Stimulated activated CD4-positive, alpha-beta T cell treated with anti-CD3 and anti-CD28 coated beads, Interleukin-12 subunit alpha, Interleukin-12 subunit beta, amount 100 ng/mL, for 24 hours (primary cell): Measurements from ENCODE around the gene SWT1.
"Not testable (repeated sequence)": the region's sequence is repeated elsewhere in the genome, so short reads cannot be mapped to it uniquely, and the experiment has no call there.

ENCODE experiments used
- DNase-seq, 2 experiments: peaks; one replicate each; pipeline ENCODE4 v3.0.0-alpha.2; 2020; ENCODE audit warnings: low read depth in 2 of 2

Gene SWT1

DNA sequence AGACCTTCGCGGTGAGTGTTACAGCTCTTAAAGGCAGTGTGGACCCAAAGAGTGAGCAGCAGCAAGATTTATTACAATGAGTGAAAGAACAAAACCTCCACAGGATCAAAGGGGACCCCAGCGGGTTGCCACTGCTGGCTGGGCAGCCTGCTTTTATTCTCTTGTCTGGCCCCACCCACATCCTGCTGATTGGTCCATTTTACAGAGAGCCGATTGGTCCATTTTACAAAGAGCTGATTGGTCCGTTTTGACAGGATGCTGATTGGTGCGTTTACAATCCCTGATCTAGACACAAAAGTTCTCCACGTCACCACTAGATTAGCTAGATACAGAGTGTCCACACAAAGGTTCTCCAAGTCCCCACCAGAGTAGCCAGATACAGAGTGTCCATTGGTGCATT lies 164.1 kb downstream of the SWT1 start:
- not testable (repeated sequence) for DNase-seq

DNA sequence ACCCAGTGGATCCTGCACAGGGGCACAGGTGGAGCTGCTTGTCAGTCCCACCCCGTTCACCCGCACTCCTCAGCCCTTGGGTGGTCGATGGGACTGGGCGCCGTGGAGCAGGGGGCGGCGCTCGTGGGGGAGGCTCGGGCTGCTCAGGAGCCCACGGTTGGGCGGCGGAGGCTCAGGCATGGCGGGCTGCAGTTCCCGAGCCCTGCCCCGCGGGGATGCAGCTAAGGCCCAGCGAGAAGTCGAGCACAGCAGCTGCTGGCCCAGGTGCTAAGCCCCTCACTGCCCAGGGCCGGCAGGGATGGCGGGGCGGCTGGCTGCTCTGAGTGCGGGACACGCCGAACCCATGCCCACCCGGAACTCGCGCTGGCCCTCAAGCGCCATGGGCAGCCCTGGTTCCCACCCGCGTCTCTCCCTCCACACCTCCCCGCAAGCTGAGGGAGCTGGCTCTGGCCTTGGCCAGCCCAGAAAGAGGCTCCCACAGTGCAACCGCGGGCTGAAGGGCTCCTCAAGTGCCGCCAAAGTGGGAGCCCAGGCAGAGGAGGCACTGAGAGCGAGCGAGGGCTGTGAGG lies 164.8 kb downstream of the SWT1 start:
- not testable (repeated sequence) for DNase-seq

DNA sequence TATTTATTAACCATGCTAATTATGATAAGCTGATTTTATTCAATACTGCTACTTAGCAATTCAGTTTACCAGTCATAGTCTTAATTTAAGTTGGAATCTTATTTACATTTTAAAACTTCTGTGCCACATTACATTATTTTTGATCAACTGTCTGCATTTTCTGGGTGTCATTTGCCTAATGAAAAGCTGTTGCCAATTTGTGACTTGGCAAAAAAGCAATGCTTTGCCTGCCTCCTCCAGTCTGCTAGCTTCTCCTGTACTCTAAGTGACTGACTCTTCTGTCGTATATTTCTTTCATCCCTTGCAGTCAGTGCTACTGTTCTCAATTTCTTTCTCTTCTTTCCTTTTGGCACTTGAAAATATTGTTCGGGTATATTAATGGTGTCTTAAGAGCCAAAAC lies 165.7 kb downstream of the SWT1 start:
- no peak for DNase-seq

DNA sequence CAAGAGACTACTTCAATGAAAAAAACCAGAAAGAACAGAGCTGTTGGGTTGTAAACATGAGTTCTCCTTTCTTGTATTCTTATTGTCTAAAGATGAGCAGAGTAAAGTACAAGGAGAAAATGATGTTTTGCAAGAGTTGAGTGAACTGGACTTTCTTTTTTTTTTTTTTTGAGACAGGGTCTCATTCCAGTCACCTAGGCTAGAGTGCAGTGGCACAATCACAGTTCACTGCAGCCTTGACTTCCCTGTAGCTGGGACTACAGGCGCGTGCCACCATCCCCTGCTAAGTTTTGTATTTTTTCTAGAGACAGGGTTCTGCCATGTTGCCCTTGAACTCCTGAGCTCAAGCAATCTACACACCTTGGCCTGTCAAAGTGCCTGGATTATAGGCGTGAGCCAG lies 167.2 kb downstream of the SWT1 start:
- DNase-seq: no peak

DNA sequence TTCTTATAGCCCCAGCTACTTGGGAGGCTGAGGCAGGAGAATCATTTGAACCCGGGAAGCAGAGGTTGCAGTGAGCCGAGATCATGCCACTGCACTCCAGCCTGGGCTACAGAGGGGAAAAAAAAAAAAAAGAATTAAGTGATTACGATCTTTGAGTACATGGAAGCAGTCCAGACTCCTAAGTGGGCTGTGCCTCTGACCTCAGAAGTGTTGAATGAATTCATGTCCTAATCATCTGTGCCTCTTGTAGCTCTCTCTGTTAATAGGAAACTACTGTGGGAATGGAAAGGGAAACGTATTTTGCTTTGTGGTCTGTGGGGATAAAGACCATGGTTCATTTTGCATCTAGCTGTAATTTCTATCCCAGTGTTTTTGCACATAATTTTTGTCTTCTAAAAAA lies 168.4 kb downstream of the SWT1 start:
- DNase-seq: no peak

DNA sequence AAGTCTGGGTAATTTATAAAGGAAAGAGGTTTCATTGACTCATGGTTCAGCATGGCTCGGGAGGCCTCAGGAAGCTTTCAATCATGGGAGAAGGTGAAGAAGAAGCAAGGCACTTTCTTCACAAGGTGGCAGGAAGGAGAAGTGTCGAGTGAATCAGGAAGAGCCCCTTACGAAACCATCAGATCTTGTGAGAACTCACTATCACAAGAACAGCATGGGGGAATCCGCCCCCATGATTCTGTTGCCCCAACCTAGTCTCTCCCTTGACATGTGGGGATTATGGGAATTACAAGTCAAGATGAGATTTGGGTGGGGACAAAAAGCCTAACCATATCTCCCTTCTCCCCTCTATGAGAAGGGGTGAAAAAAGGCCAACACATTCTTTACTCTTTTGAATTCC lies 171.3 kb downstream of the SWT1 start:
- no peak for DNase-seq

DNA sequence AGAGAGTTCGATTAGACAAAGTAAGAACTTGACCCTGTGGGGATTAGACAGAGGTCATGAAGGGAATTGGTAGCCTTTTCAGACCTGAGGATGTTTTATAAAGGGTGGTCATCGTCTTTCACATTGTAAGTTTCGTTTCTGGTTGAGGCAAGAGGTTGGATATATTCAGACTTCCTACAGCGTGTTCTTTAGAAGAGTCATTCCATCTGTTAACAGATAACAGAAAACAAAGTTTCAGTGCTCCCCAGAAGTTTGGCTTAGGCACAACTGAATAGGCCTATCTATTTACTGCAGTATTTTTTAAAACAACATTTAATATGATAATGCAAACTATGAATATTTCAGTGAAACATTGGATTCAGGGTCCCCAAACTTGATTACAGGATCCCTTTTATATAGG lies 177.2 kb downstream of the SWT1 start:
- no peak for DNase-seq

DNA sequence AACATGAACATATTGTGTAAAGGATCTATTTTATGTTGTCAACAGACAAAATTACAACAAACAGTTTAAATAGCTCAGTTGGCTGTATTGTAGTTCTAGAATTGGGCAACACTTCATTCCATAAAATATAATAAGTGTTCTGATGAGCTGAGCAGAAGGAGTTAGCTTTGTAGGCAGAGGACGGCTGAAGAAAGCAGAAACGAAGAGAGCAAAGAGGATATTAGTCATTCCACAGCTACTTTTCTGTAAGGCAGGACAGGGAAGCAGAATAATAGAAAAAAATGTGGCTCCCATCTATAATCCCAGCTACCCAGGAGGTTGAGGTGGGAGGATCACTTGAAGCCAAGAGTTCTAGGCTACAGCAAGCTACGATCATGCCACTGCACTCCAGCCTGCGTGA lies 180.3 kb downstream of the SWT1 start:
- no peak for DNase-seq

DNA sequence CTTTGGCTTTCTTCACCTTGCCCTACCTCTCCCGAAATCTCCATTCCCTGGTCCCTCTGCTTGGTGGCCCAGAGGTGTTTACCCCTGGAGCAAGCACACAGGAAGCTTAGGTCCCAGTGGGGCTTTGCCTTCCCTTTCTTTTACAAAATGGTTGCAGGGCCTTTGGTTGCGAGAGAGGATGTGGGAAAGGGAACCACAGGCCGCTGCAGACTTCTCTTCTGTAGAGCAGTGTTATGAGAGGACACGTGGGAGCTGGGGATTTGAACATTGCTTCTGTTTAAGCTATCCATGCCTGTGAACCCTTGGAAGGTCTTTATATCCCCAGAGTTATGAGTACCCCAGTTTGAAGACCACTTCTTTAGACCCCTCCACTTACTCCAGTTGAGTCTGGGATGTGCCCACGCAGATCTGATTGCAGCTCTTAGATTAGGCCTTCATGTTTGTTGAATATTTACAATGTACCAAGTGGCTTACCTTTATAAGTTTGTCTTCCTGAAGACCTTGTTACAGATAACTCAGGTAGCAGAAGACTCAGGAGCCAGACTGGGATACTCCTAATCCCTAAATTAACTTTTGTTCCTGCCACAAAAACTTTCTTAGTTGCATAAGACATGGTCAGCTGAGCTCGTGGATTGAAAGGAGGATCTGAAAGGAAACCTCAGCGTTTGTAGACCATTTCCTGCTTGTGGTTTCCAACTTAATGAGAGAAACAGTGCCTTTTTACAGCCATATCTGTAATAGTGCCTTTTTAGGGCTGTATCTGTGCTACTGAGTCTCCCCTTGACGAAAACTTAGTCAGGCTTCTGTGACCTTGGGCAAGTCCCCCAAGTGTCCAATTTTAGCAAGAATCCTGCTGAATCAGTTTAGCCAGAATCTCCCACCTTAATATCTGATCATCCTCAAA lies 182.0 kb downstream of the SWT1 start:
- no peak for DNase-seq

DNA sequence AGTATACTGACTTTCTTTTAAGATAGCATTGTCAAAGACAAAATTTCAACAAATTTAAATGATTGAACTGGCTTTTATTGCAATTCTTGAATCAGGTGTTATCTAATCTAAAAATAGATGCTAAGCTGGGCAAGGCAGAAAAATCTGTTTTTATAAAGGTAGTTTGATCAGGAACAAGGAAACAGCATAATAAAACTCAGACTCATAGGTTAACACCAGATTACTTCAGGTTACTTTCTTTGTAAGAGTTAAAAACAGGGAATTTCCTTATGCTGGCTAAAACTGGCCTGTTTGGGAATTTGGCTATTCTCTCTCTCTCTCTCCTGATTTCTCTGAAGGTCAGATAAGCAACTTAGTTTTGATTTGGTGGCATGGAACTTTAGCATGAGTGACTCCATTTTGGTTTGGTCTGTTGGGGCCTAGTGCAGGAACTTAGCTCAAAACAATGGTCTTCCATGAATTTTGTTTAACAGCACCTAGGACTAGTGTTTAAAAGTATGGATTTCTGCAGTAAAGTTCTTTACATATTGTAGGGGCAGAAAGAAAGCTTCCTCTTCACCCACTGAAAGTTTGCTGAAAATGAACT lies 184.3 kb downstream of the SWT1 start:
- no peak for DNase-seq
